Naive thymus-derived CD4-positive, alpha-beta T cell (primary cell): ENCODE results near the gene ANGPT4. TPM values are rescaled to one million over a fixed set of nuclear protein-coding genes. Genes with fewer than 3 reads are reported as not detected.
A peak's percentile ranks its signal among the peaks of the same experiment; 100 is the strongest.

Experiments used
- ATAC-seq: fragments of 150-1000 bp; cut with Tn5 transposase; 2 replicates; pipeline ENCODE4 v1.10.0; 2021; ENCODE audit warnings: mild to moderate bottlenecking, moderate library complexity
- CTCF ChIA-PET: fragments of 350-600 bp; sonication (Branson Sonifier 250); formaldehyde crosslinking; loops from one replicate; lab custom pipeline; 2021; ENCODE audit warnings: antibody characterized with exemption; lab: Charles Lee
- POLR2A ChIA-PET: fragments of 350-600 bp; sonication (Branson Sonifier 250); formaldehyde crosslinking; loops from one replicate; lab custom pipeline; 2021; ENCODE audit warnings: antibody characterized with exemption, inconsistent platforms; lab: Charles Lee
- DNase-seq, 9 donors: peaks; one replicate each; pipeline versions ENCODE4 v3.0.0 to v3.0.0-alpha.2; 2020 to 2022; ENCODE audit warnings: mixed read lengths in 1 of 9
- H3K27ac ChIP-seq: one replicate; pipeline ENCODE4 v1.7.0; 2013; ENCODE audit warnings: mild to moderate bottlenecking, low read depth, low read length, moderate library complexity
- H3K27me3 ChIP-seq, 2 donors: one replicate each; pipeline ENCODE4 v1.7.0; 2013; ENCODE audit warnings: low read length in 2 of 2, mild to moderate bottlenecking in 2 of 2, moderate library complexity in 2 of 2; ENCODE audit not compliant: control insufficient read depth in 2 of 2, insufficient read depth in 2 of 2
- H3K36me3 ChIP-seq, 3 experiments: 1 replicate in 2 of 3; 2 replicates in 1 of 3; pipeline ENCODE4 v1.7.0; 2013; ENCODE audit warnings: low read length in 3 of 3, mild to moderate bottlenecking in 3 of 3, moderate library complexity in 1 of 3; ENCODE audit not compliant: insufficient read depth in 3 of 3, control insufficient read depth in 2 of 3
- H3K4me1 ChIP-seq, 2 donors: one replicate each; pipeline ENCODE4 v1.7.0; 2013; ENCODE audit warnings: low read length in 2 of 2, mild to moderate bottlenecking in 2 of 2, moderate library complexity in 1 of 2; ENCODE audit not compliant: control insufficient read depth in 2 of 2, insufficient read depth in 2 of 2
- H3K4me3 ChIP-seq: 2 replicates; pipeline ENCODE4 v1.7.0; 2013; ENCODE audit warnings: mild to moderate bottlenecking, low read length
- H3K9me3 ChIP-seq, 3 experiments: 1 replicate in 2 of 3; 2 replicates in 1 of 3; pipeline ENCODE4 v1.7.0; 2013; ENCODE audit warnings: low read length in 3 of 3; ENCODE audit not compliant: control insufficient read depth in 2 of 3
- H3K27ac Mint-ChIP-seq, 9 donors: one replicate each; pipeline ENCODE4 v1.8.0; 2020 to 2022; ENCODE audit warnings: mixed read lengths in 9 of 9, mild to moderate bottlenecking in 8 of 9, moderate library complexity in 5 of 9, inconsistent platforms in 2 of 9
- H3K27me3 Mint-ChIP-seq, 5 donors: one replicate each; pipeline ENCODE4 v1.8.0; 2021 to 2022; ENCODE audit warnings: mixed read lengths in 5 of 5, mild to moderate bottlenecking in 1 of 5
- H3K36me3 Mint-ChIP-seq, 5 donors: one replicate each; pipeline ENCODE4 v1.8.0; 2020 to 2022; ENCODE audit warnings: mixed read lengths in 5 of 5, mild to moderate bottlenecking in 3 of 5, inconsistent platforms in 1 of 5
- H3K4me1 Mint-ChIP-seq, 7 donors: one replicate each; pipeline ENCODE4 v1.8.0; 2020 to 2022; ENCODE audit warnings: mixed read lengths in 7 of 7, mild to moderate bottlenecking in 3 of 7, inconsistent platforms in 1 of 7
- H3K4me3 Mint-ChIP-seq, 10 donors: one replicate each; pipeline ENCODE4 v1.8.0; 2020 to 2022; ENCODE audit warnings: mild to moderate bottlenecking in 10 of 10, mixed read lengths in 10 of 10, moderate library complexity in 6 of 10, inconsistent platforms in 2 of 10
- H3K9me3 Mint-ChIP-seq, 11 donors: one replicate each; pipeline ENCODE4 v1.8.0; 2020 to 2022; ENCODE audit warnings: mixed read lengths in 11 of 11, mild to moderate bottlenecking in 4 of 11, inconsistent platforms in 1 of 11, moderate library complexity in 1 of 11
- intact Hi-C, 2 donors: fragments of 100-400 bp; cut with micrococcal nuclease; formaldehyde crosslinking; loops; one replicate each; pipeline ENCODE4 v1.15.1; 2023
- polyA plus RNA-seq, 2 donors: library from polyadenylated mRNA; unstranded; fragments of 300-500 nt; fragmentation: Illumina TruSeq; gene quantifications; one replicate each; pipeline ENCODE4 v1.2.3, GENCODE V29; 2021
- total RNA-seq, 6 experiments: library from RNA in 5 of 6; stranded (reverse) in 5 of 6; gene quantifications; 1 replicate in 5 of 6; 2 replicates in 1 of 6; pipeline ENCODE4 v1.2.3 and lab custom pipeline; 2021 to 2026

ANGPT4 gene
- total and polyA plus RNA-seq, 7 experiments from 2014 or later = not detected

GRCh38 chr20:873875-874607 lies 42.1 kb downstream of the ANGPT4 start:
- H3K27me3 Mint-ChIP-seq = peaks cover 0 to 6% (median 5%) of the 10 kb centered on the region in 5 donors
- H3K36me3 ChIP-seq = no peaks in the 10 kb centered on the region
- ATAC-seq = no peak
- H3K4me3 ChIP-seq = no peak overlapping the region
- no peaks in the 10 kb centered on the region for H3K9me3 ChIP-seq
- peaks cover 0 to 7% (median 4%) of the 10 kb centered on the region in 7 donors for H3K4me1 Mint-ChIP-seq
- no peak overlapping the region for H3K27ac Mint-ChIP-seq
- H3K27ac ChIP-seq = no peak overlapping the region
- H3K4me1 ChIP-seq = no peaks in the 10 kb centered on the region
- peaks cover 0 to 2% (median 0%) of the 10 kb centered on the region in 11 donors for H3K9me3 Mint-ChIP-seq
- peaks cover 0 to 6% (median 0%) of the 10 kb centered on the region in 5 donors for H3K36me3 Mint-ChIP-seq
- no peak for DNase-seq
- no peak overlapping the region for H3K4me3 Mint-ChIP-seq
- no peaks in the 10 kb centered on the region for H3K27me3 ChIP-seq
- POLR2A ChIA-PET = no interaction called here
- intact Hi-C loops = no loop called here
- CTCF ChIA-PET = no interaction called here

DNA sequence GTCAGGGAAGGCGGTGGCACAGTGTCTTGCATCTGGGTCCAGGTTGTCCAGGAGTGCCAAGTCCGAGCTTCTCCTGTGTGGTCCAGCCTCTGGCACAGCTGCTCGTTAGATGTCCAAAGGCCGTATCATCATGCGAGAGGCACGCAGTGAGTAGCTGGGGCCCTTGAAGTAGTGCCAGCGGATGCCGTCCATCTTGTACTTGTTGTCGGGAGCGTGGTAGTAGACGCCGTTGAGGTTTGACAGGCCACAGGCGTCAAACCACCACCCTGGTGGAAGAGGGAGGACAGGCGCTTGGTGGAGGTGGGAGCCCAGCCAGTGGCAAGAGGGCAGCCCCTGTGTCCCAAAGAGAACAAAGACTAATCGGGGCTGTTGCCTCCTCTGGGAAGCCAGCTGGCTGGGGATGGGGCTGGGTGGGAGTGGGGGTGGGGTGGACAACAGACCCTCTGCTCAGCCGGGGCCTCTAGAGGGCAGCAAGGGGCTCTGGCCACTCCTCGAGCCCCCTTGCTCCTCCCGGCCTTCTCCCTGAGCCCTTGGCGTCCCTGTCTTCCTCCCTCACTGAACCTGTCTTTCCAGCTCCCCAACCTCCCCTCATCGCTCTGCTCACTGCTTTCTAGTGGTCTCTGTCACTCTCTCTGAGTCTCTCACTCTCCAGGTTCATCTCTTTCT lies 43.1 kb downstream of the ANGPT4 start:
- no peak overlapping the region for H3K4me3 ChIP-seq
- CTCF ChIA-PET = interaction anchor here (0.7 kb wide), 1 partner anchor 75 kb away, joined by 3 read pairs; no protein-coding TSS in a partner anchor
- peaks cover 0 to 6% (median 0%) of the 10 kb centered on the region in 5 donors for H3K36me3 Mint-ChIP-seq
- peaks cover 0 to 2% (median 0%) of the 10 kb centered on the region in 11 donors for H3K9me3 Mint-ChIP-seq
- H3K27me3 ChIP-seq = no peaks in the 10 kb centered on the region
- intact Hi-C loops = no loop called here
- no peak overlapping the region for H3K4me3 Mint-ChIP-seq
- no peaks in the 10 kb centered on the region for H3K36me3 ChIP-seq
- H3K27ac ChIP-seq = no peak overlapping the region
- POLR2A ChIA-PET = no interaction called here
- H3K4me1 ChIP-seq = no peaks in the 10 kb centered on the region
- H3K4me1 Mint-ChIP-seq = peaks cover 0 to 7% (median 4%) of the 10 kb centered on the region in 7 donors
- ATAC-seq (no peak), DNase-seq (no peak)
- no peaks in the 10 kb centered on the region for H3K9me3 ChIP-seq
- H3K27ac Mint-ChIP-seq = no peak overlapping the region
- H3K27me3 Mint-ChIP-seq = peaks cover 0 to 6% (median 5%) of the 10 kb centered on the region in 5 donors

- no peak overlapping the region for H3K4me3 Mint-ChIP-seq
- Histone ChIP-seq H3K27ac (no peak overlapping the region), H3K36me3 (no peaks in the 10 kb centered on the region), H3K9me3 (no peaks in the 10 kb centered on the region), H3K27me3 (no peaks in the 10 kb centered on the region), H3K4me3 (no peak overlapping the region), H3K4me1 (no peaks in the 10 kb centered on the region)
- peaks cover 0 to 7% (median 4%) of the 10 kb centered on the region in 7 donors for H3K4me1 Mint-ChIP-seq
- peaks cover 0 to 6% (median 5%) of the 10 kb centered on the region in 5 donors for H3K27me3 Mint-ChIP-seq
- POLR2A ChIA-PET = no interaction called here
- no peak overlapping the region for H3K27ac Mint-ChIP-seq
- DNase-seq (no peak), ATAC-seq (no peak)
- intact Hi-C loops = no loop called here
- CTCF ChIA-PET = interaction anchor here (0.7 kb wide), 1 partner anchor 76 kb away, joined by 3 read pairs; no protein-coding TSS in a partner anchor
- peaks cover 0 to 2% (median 0%) of the 10 kb centered on the region in 11 donors for H3K9me3 Mint-ChIP-seq
- peaks cover 0 to 6% (median 0%) of the 10 kb centered on the region in 5 donors for H3K36me3 Mint-ChIP-seq
These were observed 44.2 kb downstream of the ANGPT4 start for GRCh38 chr20:871948-872347.

DNA sequence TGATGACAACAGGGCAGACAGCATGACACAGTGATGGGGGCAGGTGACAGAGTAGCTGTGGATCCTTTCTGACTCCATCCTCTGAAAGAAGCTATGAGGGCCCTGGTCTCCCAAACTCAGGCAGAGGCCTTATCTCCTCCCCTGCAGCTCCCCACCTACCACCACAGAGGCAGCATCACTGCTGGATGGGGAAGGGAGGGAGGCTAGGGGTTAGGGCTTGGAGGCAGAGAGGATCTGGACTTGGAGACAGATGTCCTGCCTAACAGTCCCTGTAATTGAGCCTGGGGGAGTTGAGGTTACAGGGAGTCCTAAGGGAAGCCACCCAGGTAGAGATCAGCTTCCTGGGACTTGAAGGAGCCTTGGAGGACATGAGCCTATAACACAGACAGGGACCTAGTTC lies 44.7 kb downstream of the ANGPT4 start:
- Mint-ChIP-seq H3K36me3 (peaks cover 0 to 6% (median 0%) of the 10 kb centered on the region in 5 donors), H3K4me3 (no peak overlapping the region), H3K9me3 (peaks cover 0 to 2% (median 0%) of the 10 kb centered on the region in 11 donors), H3K27me3 (peaks cover 0 to 6% (median 5%) of the 10 kb centered on the region in 5 donors), H3K4me1 (peaks cover 0 to 7% (median 4%) of the 10 kb centered on the region in 7 donors), H3K27ac (no peak overlapping the region)
- no peaks in the 10 kb centered on the region for H3K27me3 ChIP-seq
- ChIA-PET POLR2A (no interaction called here), CTCF (no interaction called here)
- H3K4me3 ChIP-seq = no peak overlapping the region
- ATAC-seq = no peak
- no peak overlapping the region for H3K27ac ChIP-seq
- DNase-seq = no peak
- no peaks in the 10 kb centered on the region for H3K9me3 ChIP-seq
- intact Hi-C loops = no loop called here
- H3K36me3 ChIP-seq = no peaks in the 10 kb centered on the region
- H3K4me1 ChIP-seq = no peaks in the 10 kb centered on the region

- no peaks in the 10 kb centered on the region for H3K36me3 ChIP-seq
- DNase-seq (no peak), ATAC-seq (no peak)
- peak overlapping the region in 1 of 9 donors; percentile 45 for H3K27ac Mint-ChIP-seq
- H3K4me1 Mint-ChIP-seq = peaks cover 0 to 7% (median 4%) of the 10 kb centered on the region in 7 donors
- intact Hi-C loops = no loop called here
- peaks cover 0 to 6% (median 0%) of the 10 kb centered on the region in 5 donors for H3K36me3 Mint-ChIP-seq
- H3K27me3 ChIP-seq = no peaks in the 10 kb centered on the region
- no peak overlapping the region for H3K4me3 ChIP-seq
- H3K27me3 Mint-ChIP-seq = peaks cover 0 to 6% (median 5%) of the 10 kb centered on the region in 5 donors
- CTCF ChIA-PET = no interaction called here
- H3K4me3 Mint-ChIP-seq = no peak overlapping the region
- POLR2A ChIA-PET = no interaction called here
- no peaks in the 10 kb centered on the region for H3K9me3 ChIP-seq
- H3K4me1 ChIP-seq = no peaks in the 10 kb centered on the region
- H3K9me3 Mint-ChIP-seq = peaks cover 0 to 2% (median 0%) of the 10 kb centered on the region in 11 donors
- no peak overlapping the region for H3K27ac ChIP-seq
These were observed 45.4 kb downstream of the ANGPT4 start for GRCh38 chr20:870758-871157.

DNA sequence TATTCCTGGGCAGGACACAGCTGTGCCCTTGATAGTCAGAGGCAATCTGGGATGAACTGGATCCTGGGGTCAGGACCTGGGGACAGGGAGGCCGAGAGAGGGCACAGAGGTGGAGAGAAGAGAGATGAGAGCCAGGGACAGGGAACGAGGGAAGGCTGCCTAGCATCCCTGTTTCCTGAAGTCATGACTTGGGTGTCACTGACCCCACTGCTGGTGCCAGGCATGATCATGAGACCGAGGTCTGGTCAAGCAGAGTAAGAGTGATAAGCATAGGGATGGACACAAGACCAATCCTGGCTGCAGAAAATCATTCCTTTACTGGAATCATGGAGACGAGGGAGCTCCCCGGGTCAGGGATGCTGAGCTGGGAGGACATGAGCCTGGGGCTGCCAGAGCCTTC lies 46.5 kb downstream of the ANGPT4 start:
- Histone ChIP-seq H3K36me3 (no peaks in the 10 kb centered on the region), H3K27ac (no peak overlapping the region), H3K27me3 (no peaks in the 10 kb centered on the region), H3K4me1 (no peaks in the 10 kb centered on the region), H3K4me3 (no peak overlapping the region), H3K9me3 (no peaks in the 10 kb centered on the region)
- no peak overlapping the region for H3K4me3 Mint-ChIP-seq
- intact Hi-C loops = no loop called here
- H3K4me1 Mint-ChIP-seq = peaks cover 0 to 7% (median 4%) of the 10 kb centered on the region in 7 donors
- H3K9me3 Mint-ChIP-seq = peaks cover 0 to 2% (median 0%) of the 10 kb centered on the region in 11 donors
- peaks cover 0 to 7% (median 5%) of the 10 kb centered on the region in 5 donors for H3K27me3 Mint-ChIP-seq
- peaks cover 0 to 6% (median 0%) of the 10 kb centered on the region in 5 donors for H3K36me3 Mint-ChIP-seq
- DNase-seq (no peak), ATAC-seq (no peak)
- CTCF ChIA-PET = no interaction called here
- H3K27ac Mint-ChIP-seq = no peak overlapping the region
- POLR2A ChIA-PET = no interaction called here
